SU-DHL-6 (cell line): ENCODE data around the gene CATSPER3.

ENCODE experiments used
- CTCF ChIP-seq: fragments of 200-600 bp; sonication (generic); IDR thresholded peaks from one replicate; pipeline ENCODE4 v1.5.1; 2017; ENCODE audit warnings: antibody characterized with exemption, mild to moderate bottlenecking, low read length, moderate library complexity; ENCODE audit not compliant: insufficient read depth, poor library complexity, severe bottlenecking
- EZH2phosphoT487 ChIP-seq: fragments of 200-600 bp; sonication (generic), shearing (Covaris generic); conservative IDR thresholded peaks from 2 replicates; pipeline ENCODE4 v1.6.1; 2018; ENCODE audit warnings: mild to moderate bottlenecking, antibody characterized with exemption, low read length, moderate library complexity, mixed read lengths

GRCh38 chr5:135058331-135058732 lies 90.6 kb downstream of the CATSPER3 start:
- no peak for TF ChIP-seq CTCF
- no peak for TF ChIP-seq EZH2phosphoT487
